SK-N-SH treated with all-trans-retinoic acid at 6 μM for 48 hours (cell line): Measurements from ENCODE around the gene DCC.

ENCODE experiments used
- CREB5 ChIP-seq: fragments of 250-450 bp; sonication (Bioruptor Pico); IDR thresholded peaks from 2 replicates; pipeline ENCODE4 v1.5.1; 2020; ENCODE audit warnings: low read depth, mild to moderate bottlenecking, moderate library complexity
- CSRNP3 ChIP-seq: fragments of 250-450 bp; sonication (Bioruptor Pico); IDR thresholded peaks from 2 replicates; pipeline ENCODE4 v1.5.1; 2021; ENCODE audit warnings: mild to moderate bottlenecking, moderate library complexity
- RARB ChIP-seq: fragments of 250-450 bp; sonication (Bioruptor Pico); IDR thresholded peaks from 2 replicates; pipeline ENCODE4 v1.8.0; 2021; ENCODE audit warnings: mild to moderate bottlenecking, moderate library complexity
- SNAI2 ChIP-seq: fragments of 250-450 bp; sonication (Bioruptor Pico); IDR thresholded peaks from 2 replicates; pipeline ENCODE4 v1.5.0; 2020; ENCODE audit warnings: mild to moderate bottlenecking, moderate library complexity

- no peak for TF ChIP-seq SNAI2
- no peak for TF ChIP-seq RARB (CRISPR knock-in tag)
- TF ChIP-seq CREB5 (CRISPR knock-in tag): no peak
- TF ChIP-seq CSRNP3 (CRISPR knock-in tag): no peak
These were observed 505.0 kb downstream of the DCC start for GRCh38 chr18:52845036-52845435.
